ENCODE results near the gene CCDC167.

- TF ChIP-seq, protein P1, sequence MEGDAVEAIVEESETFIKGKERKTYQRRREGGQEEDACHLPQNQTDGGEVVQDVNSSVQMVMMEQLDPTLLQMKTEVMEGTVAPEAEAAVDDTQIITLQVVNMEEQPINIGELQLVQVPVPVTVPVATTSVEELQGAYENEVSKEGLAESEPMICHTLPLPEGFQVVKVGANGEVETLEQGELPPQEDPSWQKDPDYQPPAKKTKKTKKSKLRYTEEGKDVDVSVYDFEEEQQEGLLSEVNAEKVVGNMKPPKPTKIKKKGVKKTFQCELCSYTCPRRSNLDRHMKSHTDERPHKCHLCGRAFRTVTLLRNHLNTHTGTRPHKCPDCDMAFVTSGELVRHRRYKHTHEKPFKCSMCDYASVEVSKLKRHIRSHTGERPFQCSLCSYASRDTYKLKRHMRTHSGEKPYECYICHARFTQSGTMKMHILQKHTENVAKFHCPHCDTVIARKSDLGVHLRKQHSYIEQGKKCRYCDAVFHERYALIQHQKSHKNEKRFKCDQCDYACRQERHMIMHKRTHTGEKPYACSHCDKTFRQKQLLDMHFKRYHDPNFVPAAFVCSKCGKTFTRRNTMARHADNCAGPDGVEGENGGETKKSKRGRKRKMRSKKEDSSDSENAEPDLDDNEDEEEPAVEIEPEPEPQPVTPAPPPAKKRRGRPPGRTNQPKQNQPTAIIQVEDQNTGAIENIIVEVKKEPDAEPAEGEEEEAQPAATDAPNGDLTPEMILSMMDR (IDR thresholded peaks at IDR 0.05; ENCODE audit: poor library complexity, severe bottlenecking), result no peak
- TF ChIP-seq EP300 (conservative IDR thresholded peaks at IDR 0.05; ENCODE audit: poor library complexity, severe bottlenecking) (no peak), TAF1 (IDR thresholded peaks at IDR 0.05; ENCODE audit: low read depth) (no peak), MXI1 (conservative IDR thresholded peaks at IDR 0.05; ENCODE audit: poor library complexity, severe bottlenecking) (no peak), EZH2 (IDR thresholded peaks at IDR 0.05; ENCODE audit: borderline replicate concordance, insufficient read depth, low read length, poor library complexity, severe bottlenecking) (no peak), REST (IDR thresholded peaks at IDR 0.05; ENCODE audit: borderline replicate concordance) (no peak), RAD21 (conservative IDR thresholded peaks at IDR 0.05) (no peak)
Observed at GRCh38 chr6:37435373-37435772, 64.3 kb downstream of the CCDC167 start.

All from neural cell (in vitro differentiated cells).